Naive thymus-derived CD4-positive, alpha-beta T cell (primary cell): Measurements from ENCODE around the gene UPF2. TPM values are rescaled to one million over a fixed set of nuclear protein-coding genes. Genes with fewer than 3 reads are reported as not detected.
"Not testable (repeated sequence)": the region's sequence is repeated elsewhere in the genome, so short reads cannot be mapped to it uniquely, and the experiment has no call there.

Experiments used
- ATAC-seq: fragments of 150-1000 bp; cut with Tn5 transposase; 2 replicates; pipeline ENCODE4 v1.10.0; 2021; ENCODE audit warnings: mild to moderate bottlenecking, moderate library complexity
- CTCF ChIA-PET: fragments of 350-600 bp; sonication (Branson Sonifier 250); formaldehyde crosslinking; loops from one replicate; lab custom pipeline; 2021; ENCODE audit warnings: antibody characterized with exemption; lab: Charles Lee
- POLR2A ChIA-PET: fragments of 350-600 bp; sonication (Branson Sonifier 250); formaldehyde crosslinking; loops from one replicate; lab custom pipeline; 2021; ENCODE audit warnings: antibody characterized with exemption, inconsistent platforms; lab: Charles Lee
- DNase-seq, 9 donors: peaks; one replicate each; pipeline versions ENCODE4 v3.0.0 to v3.0.0-alpha.2; 2020 to 2022; ENCODE audit warnings: mixed read lengths in 1 of 9
- H3K27ac ChIP-seq: one replicate; pipeline ENCODE4 v1.7.0; 2013; ENCODE audit warnings: mild to moderate bottlenecking, low read depth, low read length, moderate library complexity
- H3K27me3 ChIP-seq, 2 donors: one replicate each; pipeline ENCODE4 v1.7.0; 2013; ENCODE audit warnings: low read length in 2 of 2, mild to moderate bottlenecking in 2 of 2, moderate library complexity in 2 of 2; ENCODE audit not compliant: control insufficient read depth in 2 of 2, insufficient read depth in 2 of 2
- H3K36me3 ChIP-seq, 3 experiments: 1 replicate in 2 of 3; 2 replicates in 1 of 3; pipeline ENCODE4 v1.7.0; 2013; ENCODE audit warnings: low read length in 3 of 3, mild to moderate bottlenecking in 3 of 3, moderate library complexity in 1 of 3; ENCODE audit not compliant: insufficient read depth in 3 of 3, control insufficient read depth in 2 of 3
- H3K4me1 ChIP-seq, 2 donors: one replicate each; pipeline ENCODE4 v1.7.0; 2013; ENCODE audit warnings: low read length in 2 of 2, mild to moderate bottlenecking in 2 of 2, moderate library complexity in 1 of 2; ENCODE audit not compliant: control insufficient read depth in 2 of 2, insufficient read depth in 2 of 2
- H3K4me3 ChIP-seq: 2 replicates; pipeline ENCODE4 v1.7.0; 2013; ENCODE audit warnings: mild to moderate bottlenecking, low read length
- H3K9me3 ChIP-seq, 3 experiments: 1 replicate in 2 of 3; 2 replicates in 1 of 3; pipeline ENCODE4 v1.7.0; 2013; ENCODE audit warnings: low read length in 3 of 3; ENCODE audit not compliant: control insufficient read depth in 2 of 3
- H3K27ac Mint-ChIP-seq, 9 donors: one replicate each; pipeline ENCODE4 v1.8.0; 2020 to 2022; ENCODE audit warnings: mixed read lengths in 9 of 9, mild to moderate bottlenecking in 8 of 9, moderate library complexity in 5 of 9, inconsistent platforms in 2 of 9
- H3K27me3 Mint-ChIP-seq, 5 donors: one replicate each; pipeline ENCODE4 v1.8.0; 2021 to 2022; ENCODE audit warnings: mixed read lengths in 5 of 5, mild to moderate bottlenecking in 1 of 5
- H3K36me3 Mint-ChIP-seq, 5 donors: one replicate each; pipeline ENCODE4 v1.8.0; 2020 to 2022; ENCODE audit warnings: mixed read lengths in 5 of 5, mild to moderate bottlenecking in 3 of 5, inconsistent platforms in 1 of 5
- H3K4me1 Mint-ChIP-seq, 7 donors: one replicate each; pipeline ENCODE4 v1.8.0; 2020 to 2022; ENCODE audit warnings: mixed read lengths in 7 of 7, mild to moderate bottlenecking in 3 of 7, inconsistent platforms in 1 of 7
- H3K4me3 Mint-ChIP-seq, 10 donors: one replicate each; pipeline ENCODE4 v1.8.0; 2020 to 2022; ENCODE audit warnings: mild to moderate bottlenecking in 10 of 10, mixed read lengths in 10 of 10, moderate library complexity in 6 of 10, inconsistent platforms in 2 of 10
- H3K9me3 Mint-ChIP-seq, 11 donors: one replicate each; pipeline ENCODE4 v1.8.0; 2020 to 2022; ENCODE audit warnings: mixed read lengths in 11 of 11, mild to moderate bottlenecking in 4 of 11, inconsistent platforms in 1 of 11, moderate library complexity in 1 of 11
- intact Hi-C, 2 donors: fragments of 100-400 bp; cut with micrococcal nuclease; formaldehyde crosslinking; loops; one replicate each; pipeline ENCODE4 v1.15.1; 2023
- polyA plus RNA-seq, 2 donors: library from polyadenylated mRNA; unstranded; fragments of 300-500 nt; fragmentation: Illumina TruSeq; gene quantifications; one replicate each; pipeline ENCODE4 v1.2.3, GENCODE V29; 2021
- total RNA-seq, 6 experiments: library from RNA in 5 of 6; stranded (reverse) in 5 of 6; gene quantifications; 1 replicate in 5 of 6; 2 replicates in 1 of 6; pipeline ENCODE4 v1.2.3 and lab custom pipeline; 2021 to 2026

UPF2 gene
- total and polyA plus RNA-seq, 7 experiments from 2014 or later = 9.0 to 40.5 (median 29.5) TPM

DNA sequence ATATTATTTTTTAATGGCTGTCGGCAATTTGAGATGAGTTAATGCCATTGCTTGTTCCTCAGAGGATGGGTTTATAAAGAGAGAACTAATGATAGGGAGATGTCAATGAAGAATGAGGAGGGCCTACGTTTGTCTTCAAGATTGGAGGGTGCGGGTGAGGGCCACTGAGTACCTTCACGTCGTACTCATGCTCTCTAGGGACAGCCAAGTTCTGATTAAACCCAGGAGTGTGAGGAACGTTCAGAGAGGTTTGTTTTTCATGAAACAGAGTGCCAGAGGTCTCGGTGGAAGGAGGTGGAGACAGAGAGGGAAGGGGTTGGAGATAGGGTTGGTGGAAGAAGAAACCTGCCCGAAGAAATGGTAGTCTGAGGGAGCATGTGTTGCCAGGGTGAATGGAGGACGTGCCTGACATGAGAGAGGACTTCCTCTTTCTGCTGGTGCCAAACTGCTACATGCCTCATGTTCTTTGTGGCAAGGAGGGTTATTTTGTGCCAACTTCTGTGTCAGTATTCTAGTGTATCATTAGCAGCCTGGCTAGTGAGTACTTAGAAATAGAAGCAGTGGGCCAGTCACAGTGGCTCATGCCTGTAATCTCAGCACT, 35.1 kb upstream of the UPF2 start:
- no peaks in the 10 kb centered on the region for H3K27me3 Mint-ChIP-seq
- no peak overlapping the region for H3K27ac ChIP-seq
- no peak overlapping the region for H3K4me3 ChIP-seq
- H3K27me3 ChIP-seq = no peaks in the 10 kb centered on the region
- intact Hi-C loops = no loop called here
- H3K4me1 ChIP-seq = no peaks in the 10 kb centered on the region
- H3K27ac Mint-ChIP-seq = peak overlapping the region in 4 of 9 donors; percentile 16 to 70 (median 24)
- ChIA-PET CTCF (no interaction called here), POLR2A (no interaction called here)
- no peak overlapping the region for H3K4me3 Mint-ChIP-seq
- ATAC-seq (no peak), DNase-seq (no peak)
- H3K36me3 ChIP-seq = peaks cover 0 to 3% (median 0%) of the 10 kb centered on the region in 3 experiments
- H3K9me3 ChIP-seq = no peaks in the 10 kb centered on the region
- peaks cover 0 to 19% (median 10%) of the 10 kb centered on the region in 5 donors for H3K36me3 Mint-ChIP-seq
- no peaks in the 10 kb centered on the region for H3K9me3 Mint-ChIP-seq
- peaks cover 0 to 16% (median 4%) of the 10 kb centered on the region in 7 donors for H3K4me1 Mint-ChIP-seq

DNA sequence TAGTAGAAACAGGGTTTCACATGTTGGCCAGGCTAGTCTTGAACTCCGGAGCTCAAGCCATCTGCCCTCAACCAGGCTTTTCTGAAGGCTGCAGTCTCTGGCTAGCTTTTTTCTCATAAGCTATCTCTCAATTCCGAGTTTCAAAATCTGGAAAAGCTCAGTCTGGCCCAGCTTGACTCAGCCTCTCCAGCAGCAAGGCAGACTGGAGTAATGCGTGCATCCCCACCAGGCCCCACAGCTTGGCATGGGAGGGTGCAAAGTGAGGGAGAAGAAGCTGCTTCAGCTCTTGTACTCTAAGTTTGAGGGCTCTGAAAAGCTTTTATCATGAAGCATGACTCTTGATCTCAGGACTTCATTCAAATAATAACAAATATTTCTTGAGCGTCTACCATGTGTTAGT, 30.9 kb upstream of the UPF2 start:
- Mint-ChIP-seq H3K27me3 (no peaks in the 10 kb centered on the region), H3K36me3 (peaks cover 0 to 8% (median 6%) of the 10 kb centered on the region in 5 donors), H3K4me3 (no peak overlapping the region), H3K27ac (no peak overlapping the region), H3K9me3 (no peaks in the 10 kb centered on the region), H3K4me1 (peaks cover 12 to 27% (median 17%) of the 10 kb centered on the region in 7 donors)
- ATAC-seq (no peak), DNase-seq (no peak)
- Histone ChIP-seq H3K36me3 (peaks cover 0 to 9% (median 0%) of the 10 kb centered on the region in 3 experiments), H3K27ac (no peak overlapping the region), H3K4me3 (no peak overlapping the region), H3K4me1 (peaks cover 6 to 8% of the 10 kb centered on the region in 2 donors), H3K27me3 (no peaks in the 10 kb centered on the region), H3K9me3 (no peaks in the 10 kb centered on the region)
- intact Hi-C loops = no loop called here
- CTCF ChIA-PET = interaction anchor here (0.6 to 0.7 kb wide), 3 partner anchors 20 to 74 kb away, joined by 3 read pairs; no protein-coding TSS in a partner anchor
- POLR2A ChIA-PET = no interaction called here

DNA sequence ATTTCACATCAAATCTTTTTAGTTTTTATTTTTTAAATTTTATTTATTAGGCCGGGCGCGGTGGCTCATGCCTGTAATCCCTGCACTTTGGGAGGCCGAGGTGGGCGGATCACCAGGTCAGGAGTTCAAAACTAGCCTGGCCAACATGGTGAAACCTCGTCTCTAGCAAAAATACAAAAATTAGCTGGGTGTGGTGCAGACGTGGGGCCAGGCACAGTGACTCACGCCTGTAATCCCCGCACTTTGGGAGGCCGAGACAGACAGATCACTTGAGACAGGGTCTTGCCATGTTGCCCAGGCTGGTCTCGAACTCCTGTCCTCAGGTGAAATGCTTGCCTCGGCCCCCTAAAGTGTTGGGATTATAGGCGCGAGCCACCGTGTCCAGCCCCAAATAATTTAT, 28.8 kb upstream of the UPF2 start:
- H3K36me3 Mint-ChIP-seq, H3K36me3 ChIP-seq, CTCF ChIA-PET, ATAC-seq, H3K27ac ChIP-seq, H3K27me3 Mint-ChIP-seq, POLR2A ChIA-PET, H3K27me3 ChIP-seq, DNase-seq, H3K4me3 ChIP-seq, H3K9me3 ChIP-seq, intact Hi-C loops, H3K9me3 Mint-ChIP-seq: not testable (repeated sequence)
- H3K4me3 Mint-ChIP-seq = peak overlapping the region in 1 of 10 donors; percentile 56
- H3K4me1 Mint-ChIP-seq = peaks cover 12 to 36% (median 20%) of the 10 kb centered on the region in 7 donors
- peak overlapping the region in 1 of 9 donors; percentile 30 for H3K27ac Mint-ChIP-seq
- peaks cover 6 to 15% of the 10 kb centered on the region in 2 donors for H3K4me1 ChIP-seq

DNA sequence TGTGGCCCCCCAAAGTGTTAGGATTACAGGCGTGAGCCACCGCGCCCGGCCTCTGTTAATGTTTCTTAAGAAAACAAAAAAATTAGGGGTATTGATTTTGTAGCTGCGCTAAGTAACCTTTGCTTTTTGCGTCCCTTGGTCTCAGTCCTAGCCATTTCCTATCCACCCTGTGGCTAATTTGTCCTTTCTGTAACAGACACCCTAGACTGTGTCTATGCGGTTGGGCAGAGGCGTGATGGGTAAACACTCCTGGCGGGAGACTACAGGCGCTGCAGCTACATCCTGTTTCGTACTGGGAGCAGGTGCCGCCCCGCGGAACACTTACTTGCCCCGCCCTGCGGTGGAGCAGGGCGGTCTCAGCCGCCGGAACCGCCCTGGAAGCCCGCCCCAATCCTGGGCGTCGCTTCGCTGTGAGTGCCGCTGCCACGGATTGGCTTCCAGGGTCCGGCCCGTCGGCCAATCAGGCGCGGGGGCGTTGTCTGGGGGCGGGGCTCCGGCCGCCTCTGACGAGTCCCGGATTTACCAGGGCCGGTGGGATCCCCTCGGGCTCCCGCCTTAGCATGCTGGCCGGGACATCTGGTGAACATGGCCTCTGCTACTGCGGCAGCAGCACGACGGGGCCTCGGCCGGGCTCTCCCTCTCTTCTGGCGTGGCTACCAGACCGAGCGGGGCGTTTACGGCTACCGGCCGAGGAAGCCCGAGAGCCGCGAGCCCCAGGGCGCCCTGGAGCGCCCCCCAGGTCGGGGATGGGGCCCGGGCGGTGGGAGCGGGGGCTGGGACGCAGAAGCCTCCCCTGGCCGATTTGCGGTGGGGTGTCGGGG, 26.1 kb upstream of the UPF2 start, which contains the start of gene DHTKD1:
TSS of gene DHTKD1 (plus strand) at position 506 of the 821 bp plus-strand sequence. CDS start at position 586, 80 bp downstream.
- ChIA-PET CTCF (interaction anchor here (0.8 kb wide), 1 partner anchor 25 kb away, joined by 3 read pairs; no protein-coding TSS in a partner anchor), POLR2A (interaction anchor here (0.6 to 1.5 kb wide), 4 partner anchors 26 to 1278 kb away, joined by 3 to 16 read pairs (median 3); partner anchors contain the start of gene UPF2)
- peak within 1 kb of the TSS; percentile 85 for H3K4me3 ChIP-seq
- peaks cover 0 to 6% (median 0%) of the 10 kb centered on the region in 3 experiments for H3K36me3 ChIP-seq
- peak; percentile 96 to 100 (median 98) for DNase-seq
- Mint-ChIP-seq H3K27ac (peak within 1 kb of the TSS; percentile 85 to 99 (median 95)), H3K4me1 (peaks cover 12 to 27% (median 20%) of the 10 kb centered on the region in 7 donors), H3K36me3 (peaks cover 0 to 2% (median 0%) of the 10 kb centered on the region in 5 donors), H3K27me3 (no peaks in the 10 kb centered on the region), H3K4me3 (peak within 1 kb of the TSS; percentile 84 to 92 (median 88)), H3K9me3 (peaks cover 0 to 1% (median 0%) of the 10 kb centered on the region in 11 donors)
- intact Hi-C loops = loop anchor here (1.0 to 5.0 kb wide), 10 partner anchors 25 to 1234 kb away; partner anchors contain the start of genes NUDT5 (in 2 of the 2), SEC61A2 (in 2 of the 2), CAMK1D (in 1 of the 2) and PHYH (in 1 of the 2)
- peak within 1 kb of the TSS; percentile 85 for H3K27ac ChIP-seq
- peaks cover 6 to 15% of the 10 kb centered on the region in 2 donors for H3K4me1 ChIP-seq
- H3K27me3 ChIP-seq = no peaks in the 10 kb centered on the region
- H3K9me3 ChIP-seq = no peaks in the 10 kb centered on the region
- ATAC-seq = peak; percentile 99

DNA sequence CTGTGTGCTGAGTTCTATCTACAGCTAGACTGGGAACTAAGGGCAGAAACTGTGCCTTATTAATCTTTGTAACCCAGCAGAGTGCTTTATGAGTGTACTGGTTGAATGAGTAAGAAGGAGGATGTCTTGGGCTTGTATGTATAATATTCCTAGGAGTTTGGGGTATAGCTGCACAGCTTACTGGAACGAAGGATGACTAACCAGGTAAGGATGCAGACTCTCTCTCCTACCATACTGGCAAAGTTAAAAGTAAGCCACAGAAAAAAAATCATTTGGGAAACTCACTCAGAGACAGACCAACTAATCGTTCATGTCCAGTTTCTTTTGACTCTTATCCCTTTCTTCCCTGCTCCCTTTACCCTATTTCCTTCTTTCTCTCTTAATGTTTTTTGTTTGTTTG, 24.7 kb upstream of the UPF2 start:
- H3K36me3 Mint-ChIP-seq = peaks cover 0 to 2% (median 0%) of the 10 kb centered on the region in 5 donors
- peak overlapping the region in 8 of 9 donors; percentile 21 to 99 (median 68) for H3K27ac Mint-ChIP-seq
- ChIA-PET POLR2A (interaction anchor here (1.5 kb wide), 1 partner anchor 25 kb away, joined by 16 read pairs; the partner anchor contains the start of gene UPF2), CTCF (no interaction called here)
- ATAC-seq (no peak), DNase-seq (no peak)
- no peak overlapping the region for H3K4me3 ChIP-seq
- no peaks in the 10 kb centered on the region for H3K27me3 Mint-ChIP-seq
- peaks cover 6 to 15% of the 10 kb centered on the region in 2 donors for H3K4me1 ChIP-seq
- peaks cover 0 to 6% (median 0%) of the 10 kb centered on the region in 3 experiments for H3K36me3 ChIP-seq
- H3K9me3 ChIP-seq = no peaks in the 10 kb centered on the region
- no peaks in the 10 kb centered on the region for H3K27me3 ChIP-seq
- no peak overlapping the region for H3K27ac ChIP-seq
- H3K4me1 Mint-ChIP-seq = peaks cover 12 to 27% (median 20%) of the 10 kb centered on the region in 7 donors
- peaks cover 0 to 1% (median 0%) of the 10 kb centered on the region in 11 donors for H3K9me3 Mint-ChIP-seq
- intact Hi-C loops = loop anchor here (5.0 kb wide), 3 partner anchors 40 to 1235 kb away; partner anchors contain the start of gene PHYH (in 1 of the 2)
- peak overlapping the region in 1 of 10 donors; percentile 21 for H3K4me3 Mint-ChIP-seq

DNA sequence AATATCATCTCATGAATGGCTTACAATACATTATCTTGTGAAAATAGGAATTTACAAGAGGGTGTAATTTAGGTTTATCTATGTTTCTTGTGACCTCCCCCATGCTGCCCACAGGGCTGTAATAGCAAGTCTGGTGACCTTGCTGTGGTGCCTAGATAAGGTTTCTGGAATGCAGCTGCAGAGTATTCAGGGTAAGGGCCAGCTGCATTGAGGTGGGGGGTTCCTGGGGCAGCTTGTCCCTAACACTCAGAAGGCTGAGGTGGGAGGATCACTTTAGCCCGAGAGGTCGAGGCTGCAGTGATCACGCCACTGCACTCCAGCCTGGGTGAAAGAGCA, 20.8 kb upstream of the UPF2 start:
- no peak for ATAC-seq
- intact Hi-C loops = no loop called here
- no peaks in the 10 kb centered on the region for H3K9me3 ChIP-seq
- peaks cover 0 to 6% of the 10 kb centered on the region in 2 donors for H3K4me1 ChIP-seq
- ChIA-PET POLR2A (interaction anchor here (1.5 kb wide), 1 partner anchor 20 kb away, joined by 3 read pairs; no protein-coding TSS in a partner anchor), CTCF (no interaction called here)
- H3K4me1 Mint-ChIP-seq = peaks cover 0 to 11% (median 3%) of the 10 kb centered on the region in 7 donors
- H3K36me3 ChIP-seq = no peaks in the 10 kb centered on the region
- no peak overlapping the region for H3K27ac ChIP-seq
- no peak overlapping the region for H3K27ac Mint-ChIP-seq
- H3K36me3 Mint-ChIP-seq = peaks cover 0 to under 1% (median 0%) of the 10 kb centered on the region in 5 donors
- no peaks in the 10 kb centered on the region for H3K27me3 Mint-ChIP-seq
- H3K4me3 ChIP-seq = no peak overlapping the region
- peaks cover 0 to 1% (median 0%) of the 10 kb centered on the region in 11 donors for H3K9me3 Mint-ChIP-seq
- no peak for DNase-seq
- no peaks in the 10 kb centered on the region for H3K27me3 ChIP-seq
- no peak overlapping the region for H3K4me3 Mint-ChIP-seq
